Hepatocyte (in vitro differentiated cells): Measurements from ENCODE around the gene PPIP5K2. TPM values are rescaled to one million over a fixed set of nuclear protein-coding genes. Genes with fewer than 3 reads are reported as not detected.

Source experiments
- DNase-seq: peaks from one replicate; pipeline ENCODE4 v3.0.0-alpha.2; 2016; ENCODE audit warnings: low spot score
- H2AFZ ChIP-seq: fragments of 200-600 bp; sonication (generic); 2 replicates; pipeline ENCODE4 v1.6.0; 2016; ENCODE audit warnings: antibody characterized with exemption, mild to moderate bottlenecking
- H3K27ac ChIP-seq: fragments of 200-600 bp; sonication (generic); 2 replicates; pipeline ENCODE4 v1.5.1; 2016; ENCODE audit warnings: mild to moderate bottlenecking
- H3K27me3 ChIP-seq: fragments of 200-600 bp; sonication (generic); 2 replicates; pipeline ENCODE4 v1.6.1; 2016
- H3K36me3 ChIP-seq: fragments of 200-600 bp; sonication (generic); replicated peaks from 2 replicates; pipeline ENCODE4 v1.5.1; 2016; ENCODE audit warnings: low read depth; ENCODE audit not compliant: insufficient read depth
- H3K4me1 ChIP-seq: fragments of 200-600 bp; sonication (generic); 2 replicates; pipeline ENCODE4 v1.5.1; 2016; ENCODE audit warnings: mild to moderate bottlenecking, moderate library complexity; ENCODE audit not compliant: insufficient read depth
- H3K4me2 ChIP-seq: fragments of 200-600 bp; sonication (generic); 2 replicates; pipeline ENCODE4 v1.6.0; 2016
- H3K4me3 ChIP-seq: fragments of 200-600 bp; sonication (generic); 2 replicates; pipeline ENCODE4 v1.5.1; 2016; ENCODE audit warnings: mild to moderate bottlenecking
- H3K79me2 ChIP-seq: fragments of 200-600 bp; sonication (generic); 2 replicates; pipeline ENCODE4 v1.6.0; 2017; ENCODE audit warnings: mild to moderate bottlenecking
- H3K9me2 ChIP-seq: fragments of 200-600 bp; sonication (generic); replicated peaks from 2 replicates; pipeline ENCODE4 v1.6.0; 2017; ENCODE audit warnings: mild to moderate bottlenecking; ENCODE audit not compliant: insufficient read depth
- H3K9me3 ChIP-seq: fragments of 200-600 bp; sonication (generic); 2 replicates; pipeline ENCODE4 v1.5.1; 2016; ENCODE audit warnings: low read depth, mild to moderate bottlenecking
- H4K20me1 ChIP-seq: fragments of 200-600 bp; sonication (generic); 2 replicates; pipeline ENCODE4 v1.6.0; 2016; ENCODE audit warnings: mild to moderate bottlenecking; ENCODE audit not compliant: insufficient read depth, poor library complexity, severe bottlenecking
- EZH2 ChIP-seq: fragments of 200-600 bp; sonication (generic); IDR thresholded peaks from 2 replicates; pipeline ENCODE4 v1.6.1; 2016; ENCODE audit warnings: antibody characterized with exemption, mild to moderate bottlenecking, borderline replicate concordance
- EZH2phosphoT487 ChIP-seq: fragments of 200-600 bp; sonication (generic); IDR thresholded peaks from one replicate; pipeline ENCODE4 v1.6.1; 2018; ENCODE audit warnings: antibody characterized with exemption, mild to moderate bottlenecking, low read depth, moderate library complexity; ENCODE audit not compliant: unreplicated experiment, severe bottlenecking
- WGBS: methylation state at CpG from one replicate; pipeline ENCODE4 v1.1.6; 2016; ENCODE audit warnings: low lambda C conversion rate; ENCODE audit errors: missing lambda C conversion rate; 5-methylcytosine and 5-hydroxymethylcytosine counted together
- polyA plus RNA-seq: library from polyadenylated mRNA; unstranded; fragments of >200 nt; fragmentation: Nextera tagmentation; extraction: Ambion mirVana; gene quantifications from 2 replicates; pipeline ENCODE4 v1.2.1, GENCODE V29; 2016
- total RNA-seq: library from RNA; depleted of rRNA; stranded (reverse); fragments of >200 nt; gene quantifications from 2 replicates; pipeline ENCODE4 v1.2.3, GENCODE V29; 2014
- TF ChIP-seq, protein P1 (sequence below): fragments of 200-600 bp; sonication (generic); IDR thresholded peaks from 2 replicates; pipeline ENCODE4 v1.5.1; 2016; ENCODE audit warnings: antibody characterized with exemption, mild to moderate bottlenecking; ENCODE audit not compliant: poor library complexity

Gene PPIP5K2
- total and polyA plus RNA-seq, 2 experiments from 2014 or later: 31.4 to 78.0 TPM

DNA sequence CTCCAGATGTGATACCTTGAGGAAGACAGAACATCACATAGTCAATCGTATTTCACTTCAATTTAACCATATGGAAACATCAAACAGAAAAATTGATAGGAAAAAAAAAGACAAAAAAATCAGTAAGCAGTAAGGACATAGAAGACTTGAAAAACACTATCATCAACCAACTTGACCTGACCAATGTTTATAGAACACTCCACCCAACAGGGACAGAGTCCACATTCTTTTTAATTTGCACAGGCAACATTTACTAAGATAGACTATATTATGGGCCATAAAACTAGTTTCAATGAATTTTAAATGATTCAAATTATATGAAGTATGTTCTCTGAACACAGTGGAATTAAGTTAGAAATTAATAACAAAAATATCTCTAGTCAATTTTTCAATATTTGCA, 117.7 kb downstream of the PPIP5K2 start:
- no peak for TF ChIP-seq EZH2phosphoT487
- TF ChIP-seq, protein P1, sequence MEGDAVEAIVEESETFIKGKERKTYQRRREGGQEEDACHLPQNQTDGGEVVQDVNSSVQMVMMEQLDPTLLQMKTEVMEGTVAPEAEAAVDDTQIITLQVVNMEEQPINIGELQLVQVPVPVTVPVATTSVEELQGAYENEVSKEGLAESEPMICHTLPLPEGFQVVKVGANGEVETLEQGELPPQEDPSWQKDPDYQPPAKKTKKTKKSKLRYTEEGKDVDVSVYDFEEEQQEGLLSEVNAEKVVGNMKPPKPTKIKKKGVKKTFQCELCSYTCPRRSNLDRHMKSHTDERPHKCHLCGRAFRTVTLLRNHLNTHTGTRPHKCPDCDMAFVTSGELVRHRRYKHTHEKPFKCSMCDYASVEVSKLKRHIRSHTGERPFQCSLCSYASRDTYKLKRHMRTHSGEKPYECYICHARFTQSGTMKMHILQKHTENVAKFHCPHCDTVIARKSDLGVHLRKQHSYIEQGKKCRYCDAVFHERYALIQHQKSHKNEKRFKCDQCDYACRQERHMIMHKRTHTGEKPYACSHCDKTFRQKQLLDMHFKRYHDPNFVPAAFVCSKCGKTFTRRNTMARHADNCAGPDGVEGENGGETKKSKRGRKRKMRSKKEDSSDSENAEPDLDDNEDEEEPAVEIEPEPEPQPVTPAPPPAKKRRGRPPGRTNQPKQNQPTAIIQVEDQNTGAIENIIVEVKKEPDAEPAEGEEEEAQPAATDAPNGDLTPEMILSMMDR: no peak
- no peak for TF ChIP-seq EZH2
- H3K4me2 ChIP-seq: peak overlapping the region; percentile 27
- H3K9me2 ChIP-seq: no peaks in the 10 kb centered on the region
- H3K27me3 ChIP-seq: no peaks in the 10 kb centered on the region
- H3K4me3 ChIP-seq: no peak overlapping the region
- no peak overlapping the region for H2AFZ ChIP-seq
- no peaks in the 10 kb centered on the region for H3K4me1 ChIP-seq
- no peaks in the 10 kb centered on the region for H3K9me3 ChIP-seq
- 73% methylated on average over 1 of the region's 1 CpG for WGBS
- H4K20me1 ChIP-seq: no peaks in the 10 kb centered on the region
- H3K79me2 ChIP-seq: no peaks in the 10 kb centered on the region
- H3K27ac ChIP-seq: peak overlapping the region; percentile 12
- no peaks in the 10 kb centered on the region for H3K36me3 ChIP-seq
- DNase-seq: no peak

DNA sequence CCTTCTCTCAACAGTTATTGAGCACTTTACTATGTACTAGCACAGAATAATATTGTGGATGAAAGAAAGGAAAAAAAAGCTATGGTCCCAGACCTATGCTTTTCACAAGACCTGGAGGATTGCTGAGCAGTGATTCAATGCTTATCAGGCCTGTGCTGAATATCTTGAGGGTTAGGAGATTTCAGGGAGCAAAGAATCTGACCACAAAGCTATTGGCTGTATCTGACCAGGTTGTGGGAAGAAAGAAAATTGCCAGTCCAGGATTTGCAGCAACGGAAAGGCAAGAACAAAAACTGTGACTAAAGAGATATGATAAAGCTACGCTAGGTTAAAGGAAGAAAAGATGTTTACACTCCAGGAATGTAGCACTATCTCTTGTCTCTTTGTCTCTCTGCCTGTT, 123.6 kb downstream of the PPIP5K2 start:
- Histone ChIP-seq H3K9me2 (no peaks in the 10 kb centered on the region), H3K9me3 (no peaks in the 10 kb centered on the region), H4K20me1 (no peaks in the 10 kb centered on the region), H3K4me1 (no peaks in the 10 kb centered on the region), H3K4me2 (peak overlapping the region; percentile 48), H3K4me3 (no peak overlapping the region), H3K27me3 (no peaks in the 10 kb centered on the region), H3K79me2 (no peaks in the 10 kb centered on the region), H2AFZ (peak overlapping the region; percentile 25), H3K36me3 (no peaks in the 10 kb centered on the region), H3K27ac (peak overlapping the region; percentile 59)
- TF ChIP-seq, protein P1: no peak
- TF ChIP-seq EZH2phosphoT487 (no peak), EZH2 (no peak)
- 31% methylated on average over 2 of the region's 2 CpGs for WGBS
- DNase-seq: no peak

DNA sequence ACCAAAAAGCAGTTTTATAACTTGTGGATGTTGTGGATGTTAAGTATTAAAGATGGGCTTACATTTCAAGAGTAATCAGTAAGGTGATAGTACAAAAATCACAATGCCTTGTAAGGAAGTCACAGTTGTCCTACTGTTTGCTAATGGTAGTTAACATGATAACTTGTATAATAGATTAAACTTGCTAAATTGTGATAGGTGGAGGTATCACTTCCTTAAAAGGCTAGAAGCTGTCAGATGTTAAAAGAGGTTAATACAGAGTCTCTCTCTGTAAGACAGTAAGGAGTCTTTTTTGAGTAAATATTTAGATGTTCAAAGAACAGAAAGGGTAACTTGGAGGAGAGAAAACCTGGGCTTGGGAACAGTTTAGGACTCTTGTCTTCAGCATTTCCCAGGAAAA, 124.3 kb downstream of the PPIP5K2 start:
- Histone ChIP-seq H3K4me3 (no peak overlapping the region), H3K4me1 (no peaks in the 10 kb centered on the region), H3K36me3 (no peaks in the 10 kb centered on the region), H3K4me2 (peak overlapping the region; percentile 48), H3K27ac (peak overlapping the region; percentile 59), H3K9me3 (no peaks in the 10 kb centered on the region), H3K27me3 (no peaks in the 10 kb centered on the region), H3K9me2 (no peaks in the 10 kb centered on the region), H4K20me1 (no peaks in the 10 kb centered on the region), H3K79me2 (no peaks in the 10 kb centered on the region), H2AFZ (no peak overlapping the region)
- DNase-seq: no peak
- no peak for TF ChIP-seq EZH2phosphoT487
- TF ChIP-seq, protein P1: no peak
- no peak for TF ChIP-seq EZH2

DNA sequence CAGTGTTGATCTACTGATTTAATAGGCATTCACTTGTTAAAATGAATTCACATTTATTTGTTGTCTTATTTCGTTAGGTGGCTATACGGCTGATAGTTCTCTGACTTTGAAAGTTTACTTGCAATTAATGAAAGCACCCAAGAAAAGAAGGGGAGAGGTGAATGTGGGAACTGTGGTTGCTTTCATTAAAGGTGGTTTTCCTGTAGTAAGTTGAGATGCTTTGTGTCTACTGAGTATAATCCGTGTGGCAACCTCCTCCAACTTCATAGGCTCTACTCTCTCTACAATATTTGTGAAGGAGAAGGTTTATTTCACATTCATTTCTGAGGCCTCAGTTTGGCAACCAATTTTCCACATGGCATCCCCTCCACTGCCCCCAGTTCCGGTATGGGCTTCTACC, 125.7 kb downstream of the PPIP5K2 start:
- WGBS: 96% methylated on average over 4 of the region's 4 CpGs
- no peak overlapping the region for H2AFZ ChIP-seq
- no peaks in the 10 kb centered on the region for H4K20me1 ChIP-seq
- no peak overlapping the region for H3K4me2 ChIP-seq
- no peak overlapping the region for H3K27ac ChIP-seq
- no peaks in the 10 kb centered on the region for H3K9me2 ChIP-seq
- H3K79me2 ChIP-seq: no peaks in the 10 kb centered on the region
- no peaks in the 10 kb centered on the region for H3K4me1 ChIP-seq
- H3K27me3 ChIP-seq: no peaks in the 10 kb centered on the region
- H3K9me3 ChIP-seq: no peaks in the 10 kb centered on the region
- H3K4me3 ChIP-seq: no peak overlapping the region
- DNase-seq: no peak
- H3K36me3 ChIP-seq: no peaks in the 10 kb centered on the region
- TF ChIP-seq EZH2phosphoT487 (no peak), EZH2 (no peak)
- TF ChIP-seq, protein P1: no peak
